ENCODE results near the gene TEDDM1. TPM values are rescaled to one million over a fixed set of nuclear protein-coding genes. Genes with fewer than 3 reads are reported as not detected.

The TEDDM1 gene
- total RNA-seq, 1 donor from 2014 or later = not detected

Other genes starting within 250 kb of the TEDDM1 start
- 435 TPM for gene GLUL, start 8.9 kb downstream of the TEDDM1 start, total RNA-seq
- not detected for gene RGSL1, start 49.5 kb upstream of the TEDDM1 start, total RNA-seq
- gene RNASEL, start 188.6 kb upstream of the TEDDM1 start, total RNA-seq = 4.2 TPM
- gene RGS16, start 203.7 kb upstream of the TEDDM1 start, total RNA-seq = 7.8 TPM